Mesothelial cell of epicardium (in vitro differentiated cells): ENCODE measurements around the gene XCR1. TPM values are rescaled to one million over a fixed set of nuclear protein-coding genes. Genes with fewer than 3 reads are reported as not detected.

Source experiments
- DNase-seq, 2 experiments: peaks; one replicate each; pipeline ENCODE4 v3.0.0; 2021; ENCODE audit warnings: low spot score in 2 of 2; ENCODE audit not compliant: unreplicated experiment in 2 of 2
- H3K27ac Mint-ChIP-seq: 2 replicates; pipeline ENCODE4 v1.8.0; 2021; ENCODE audit warnings: mixed read lengths
- H3K27me3 Mint-ChIP-seq: 2 replicates; pipeline ENCODE4 v1.8.0; 2021; ENCODE audit warnings: low read depth, mixed read lengths
- H3K36me3 Mint-ChIP-seq: 2 replicates; pipeline ENCODE4 v1.8.0; 2021; ENCODE audit warnings: mixed read lengths
- H3K4me1 Mint-ChIP-seq: 2 replicates; pipeline ENCODE4 v1.8.0; 2021; ENCODE audit warnings: mixed read lengths
- H3K4me3 Mint-ChIP-seq: 2 replicates; pipeline ENCODE4 v1.8.0; 2021; ENCODE audit warnings: mild to moderate bottlenecking, moderate library complexity, mixed read lengths
- H3K9me3 Mint-ChIP-seq: 2 replicates; pipeline ENCODE4 v1.8.0; 2021; ENCODE audit warnings: mixed read lengths
- CTCF ChIP-seq: fragments of 200-600 bp; sonication (generic); IDR thresholded peaks from one replicate; pipeline ENCODE4 v1.5.0; 2021; ENCODE audit warnings: antibody characterized with exemption; ENCODE audit not compliant: unreplicated experiment
- total RNA-seq: library from RNA; stranded (reverse); gene quantifications from 3 replicates; pipeline ENCODE4 v1.2.1, GENCODE V29; 2021

The XCR1 gene
- total RNA-seq, 1 donor from 2014 or later: not detected

- H3K27ac Mint-ChIP-seq: no peak overlapping the region
- H3K4me3 Mint-ChIP-seq: no peak overlapping the region
Observed at GRCh38 chr3:46068501-46068900, 41.2 kb upstream of the XCR1 start.

GRCh38 chr3:46067401-46067800 lies 40.1 kb upstream of the XCR1 start:
- Mint-ChIP-seq H3K27ac (no peak overlapping the region), H3K36me3 (no peaks in the 10 kb centered on the region), H3K9me3 (no peaks in the 10 kb centered on the region), H3K4me3 (no peak overlapping the region), H3K27me3 (peaks cover 8% of the 10 kb centered on the region), H3K4me1 (peaks cover 19% of the 10 kb centered on the region)
- no peak for DNase-seq
- no peak for TF ChIP-seq CTCF

More at GRCh38 chr3:46068501-46068900, 41.2 kb upstream of the XCR1 start:
- no peaks in the 10 kb centered on the region for H3K36me3 Mint-ChIP-seq
- H3K4me1 Mint-ChIP-seq: peaks cover 19% of the 10 kb centered on the region
- H3K27me3 Mint-ChIP-seq: peaks cover 6% of the 10 kb centered on the region
- TF ChIP-seq CTCF: no peak
- no peak for DNase-seq
- peaks cover 10% of the 10 kb centered on the region for H3K9me3 Mint-ChIP-seq

GRCh38 chr3:46065750-46066256 lies 38.5 kb upstream of the XCR1 start:
- Mint-ChIP-seq H3K4me3 (no peak overlapping the region), H3K27ac (peak overlapping the region; percentile 43), H3K27me3 (peaks cover 8% of the 10 kb centered on the region), H3K9me3 (no peaks in the 10 kb centered on the region), H3K36me3 (no peaks in the 10 kb centered on the region), H3K4me1 (peaks cover 19% of the 10 kb centered on the region)
- DNase-seq: no peak
- no peak for TF ChIP-seq CTCF

GRCh38 chr3:46065294-46065705 lies 38.0 kb upstream of the XCR1 start:
- H3K4me3 Mint-ChIP-seq: no peak overlapping the region
- no peak for TF ChIP-seq CTCF
- H3K27ac Mint-ChIP-seq: peak overlapping the region; percentile 43
- peak; percentile 36 to 56 for DNase-seq
- H3K36me3 Mint-ChIP-seq: no peaks in the 10 kb centered on the region
- peaks cover 6% of the 10 kb centered on the region for H3K27me3 Mint-ChIP-seq
- H3K4me1 Mint-ChIP-seq: peaks cover 19% of the 10 kb centered on the region
- no peaks in the 10 kb centered on the region for H3K9me3 Mint-ChIP-seq

- no peaks in the 10 kb centered on the region for H3K9me3 Mint-ChIP-seq
- peaks cover 10% of the 10 kb centered on the region for H3K4me1 Mint-ChIP-seq
- H3K4me3 Mint-ChIP-seq: no peak overlapping the region
- H3K27ac Mint-ChIP-seq: no peak overlapping the region
- peaks cover 4% of the 10 kb centered on the region for H3K27me3 Mint-ChIP-seq
- no peak for DNase-seq
- no peaks in the 10 kb centered on the region for H3K36me3 Mint-ChIP-seq
- no peak for TF ChIP-seq CTCF
Observed at GRCh38 chr3:46062679-46063078, 35.4 kb upstream of the XCR1 start.

GRCh38 chr3:46061887-46062286 lies 34.6 kb upstream of the XCR1 start:
- Mint-ChIP-seq H3K9me3 (no peaks in the 10 kb centered on the region), H3K27me3 (peaks cover 7% of the 10 kb centered on the region), H3K36me3 (no peaks in the 10 kb centered on the region), H3K4me3 (no peak overlapping the region), H3K4me1 (peaks cover 10% of the 10 kb centered on the region), H3K27ac (no peak overlapping the region)
- TF ChIP-seq CTCF: no peak
- no peak for DNase-seq
